GM23338 (cell line): ENCODE data around the gene ABCC12. TPM values are rescaled to one million over a fixed set of nuclear protein-coding genes. Genes with fewer than 3 reads are reported as not detected.

Source experiments
- ATAC-seq: fragments of 200-7000 bp; cut with Tn5 transposase; 3 replicates; pipeline ENCODE4 v1.9.1; 2020
- DNase-seq: peaks from one replicate; pipeline ENCODE4 v3.0.0-alpha.2; 2015; ENCODE audit warnings: low spot score
- H2AFZ ChIP-seq: fragments of 200-600 bp; sonication (generic); 2 replicates; pipeline ENCODE4 v1.8.0; 2016; ENCODE audit warnings: antibody characterized with exemption, mild to moderate bottlenecking, moderate library complexity
- H3F3A ChIP-seq: fragments of 200-600 bp; sonication (generic); replicated peaks from 2 replicates; pipeline ENCODE4 v1.8.0; 2017; ENCODE audit warnings: antibody characterized with exemption, mixed run types, low read depth
- H3K27ac ChIP-seq: fragments of 200-600 bp; sonication (generic); 2 replicates; pipeline ENCODE4 v1.6.1; 2016; ENCODE audit warnings: low read depth
- H3K27me3 ChIP-seq: fragments of 200-600 bp; sonication (generic); 2 replicates; pipeline ENCODE4 v1.8.0; 2016; ENCODE audit warnings: mild to moderate bottlenecking, mixed run types, moderate library complexity; ENCODE audit not compliant: insufficient read depth
- H3K36me3 ChIP-seq: fragments of 200-600 bp; sonication (generic); 2 replicates; pipeline ENCODE4 v1.8.0; 2016; ENCODE audit warnings: mild to moderate bottlenecking; ENCODE audit not compliant: insufficient read depth
- H3K4me1 ChIP-seq: fragments of 200-600 bp; sonication (generic); 2 replicates; pipeline ENCODE4 v1.8.0; 2016; ENCODE audit warnings: mild to moderate bottlenecking, moderate library complexity; ENCODE audit not compliant: insufficient read depth
- H3K4me2 ChIP-seq: fragments of 200-600 bp; sonication (generic); 2 replicates; pipeline ENCODE4 v1.7.1; 2017; ENCODE audit warnings: mixed run types
- H3K4me3 ChIP-seq: fragments of 200-600 bp; sonication (generic); 2 replicates; pipeline ENCODE4 v1.6.1; 2016; ENCODE audit warnings: mixed run types
- H3K79me2 ChIP-seq: fragments of 200-600 bp; sonication (generic); replicated peaks from 2 replicates; pipeline ENCODE4 v1.8.0; 2017; ENCODE audit warnings: mild to moderate bottlenecking; ENCODE audit not compliant: insufficient read depth
- H3K9me2 ChIP-seq: fragments of 200-600 bp; sonication (generic); 2 replicates; pipeline ENCODE4 v1.8.0; 2017; ENCODE audit not compliant: insufficient read depth
- H4K20me1 ChIP-seq: fragments of 200-600 bp; sonication (generic); replicated peaks from 2 replicates; pipeline ENCODE4 v1.8.0; 2017; ENCODE audit warnings: mild to moderate bottlenecking; ENCODE audit not compliant: insufficient read depth
- H3K27ac Mint-ChIP-seq: 2 replicates; pipeline ENCODE4 v1.8.0; 2020; ENCODE audit warnings: inconsistent platforms, mild to moderate bottlenecking, moderate library complexity, mixed read lengths
- H3K27me3 Mint-ChIP-seq: 3 replicates; pipeline ENCODE4 v1.8.0; 2022; ENCODE audit warnings: low read depth, mild to moderate bottlenecking, moderate library complexity, mixed read lengths, inconsistent platforms; ENCODE audit not compliant: insufficient read depth, poor library complexity
- H3K36me3 Mint-ChIP-seq: 3 replicates; pipeline ENCODE4 v1.8.0; 2021; ENCODE audit warnings: low read depth, mild to moderate bottlenecking, inconsistent platforms, moderate library complexity, mixed read lengths
- H3K4me1 Mint-ChIP-seq: 3 replicates; pipeline ENCODE4 v1.8.0; 2020; ENCODE audit warnings: mild to moderate bottlenecking, inconsistent platforms, mixed read lengths
- H3K4me3 Mint-ChIP-seq: 3 replicates; pipeline ENCODE4 v1.8.0; 2021; ENCODE audit warnings: moderate library complexity, mild to moderate bottlenecking, inconsistent platforms, mixed read lengths
- H3K9me3 Mint-ChIP-seq: 3 replicates; pipeline ENCODE4 v1.8.0; 2020; ENCODE audit warnings: moderate library complexity, mild to moderate bottlenecking, inconsistent platforms, mixed read lengths
- EZH2 ChIP-seq: fragments of 200-600 bp; sonication (generic); IDR thresholded peaks from one replicate; pipeline ENCODE4 v1.8.0; 2017; ENCODE audit warnings: antibody characterized with exemption, mild to moderate bottlenecking, low read depth; ENCODE audit not compliant: unreplicated experiment
- EZH2phosphoT487 ChIP-seq: fragments of 200-600 bp; sonication (generic); IDR thresholded peaks from one replicate; pipeline ENCODE4 v1.8.1; 2018; ENCODE audit warnings: antibody characterized with exemption; ENCODE audit not compliant: unreplicated experiment
- JUNB ChIP-seq: IDR thresholded peaks from one replicate; pipeline ENCODE4 v1.6.1; 2016; ENCODE audit warnings: antibody characterized with exemption; ENCODE audit not compliant: unreplicated experiment
- NANOG ChIP-seq: IDR thresholded peaks from 2 replicates; pipeline ENCODE4 v1.6.1; 2016; ENCODE audit warnings: antibody characterized with exemption, borderline replicate concordance
- ZNF114 ChIP-seq: fragments of 250-450 bp; sonication (Bioruptor Pico); IDR thresholded peaks from 2 replicates; pipeline ENCODE4 v1.5.0; 2020; ENCODE audit warnings: mild to moderate bottlenecking, moderate library complexity
- ZNF331 ChIP-seq: fragments of 250-450 bp; sonication (Bioruptor Pico); IDR thresholded peaks from 2 replicates; pipeline ENCODE4 v1.5.0; 2020; ENCODE audit warnings: low read depth, mild to moderate bottlenecking, moderate library complexity
- polyA plus RNA-seq: library from polyadenylated mRNA; unstranded; fragments of >200 nt; fragmentation: Nextera tagmentation; extraction: Ambion mirVana; gene quantifications from 2 replicates; pipeline ENCODE4 v1.2.1, GENCODE V29; 2016
- total RNA-seq: library from RNA; depleted of rRNA; stranded (reverse); fragments of >200 nt; shearing (Covaris generic); gene quantifications from 2 replicates; pipeline ENCODE4 v1.2.3, GENCODE V29; 2014
- TF ChIP-seq, protein P1 (sequence below): IDR thresholded peaks from one replicate; pipeline ENCODE4 v1.6.1; 2018; ENCODE audit warnings: antibody characterized with exemption; ENCODE audit not compliant: unreplicated experiment
- TF ChIP-seq, protein P2 (sequence below), 2 experiments: fragments of 200-600 bp in 1 of 2; sonication (generic) in 1 of 2; conservative IDR thresholded peaks; 2 replicates each; pipeline versions ENCODE4 v1.5.1 to v1.6.1; 2016 to 2017; ENCODE audit warnings: antibody characterized with exemption in 2 of 2, low read depth in 2 of 2, mild to moderate bottlenecking in 2 of 2, moderate library complexity in 1 of 2

Gene ABCC12
- total and polyA plus RNA-seq, 2 experiments from 2014 or later, result not detected

DNA sequence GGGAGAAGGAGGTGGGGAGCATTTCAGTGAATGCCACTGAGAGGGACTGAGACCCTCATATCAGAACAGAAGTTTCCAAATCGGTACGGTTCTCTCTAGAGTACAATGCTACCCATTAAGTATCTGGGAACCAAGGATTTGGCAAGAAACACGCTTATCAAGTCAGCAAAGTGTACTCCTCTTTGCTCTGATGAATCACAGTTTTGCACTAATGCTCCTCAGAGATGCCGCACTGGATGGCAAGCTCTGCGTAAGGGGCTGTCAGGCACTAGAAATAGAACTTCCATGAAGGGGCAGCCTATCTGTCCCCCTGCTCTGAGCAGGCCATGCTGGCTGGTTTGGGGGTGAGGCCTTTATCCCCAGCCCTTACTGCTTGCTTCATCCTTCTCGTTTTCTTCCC is 4.8 kb upstream of the ABCC12 start (continued):
- TF ChIP-seq, protein P1, sequence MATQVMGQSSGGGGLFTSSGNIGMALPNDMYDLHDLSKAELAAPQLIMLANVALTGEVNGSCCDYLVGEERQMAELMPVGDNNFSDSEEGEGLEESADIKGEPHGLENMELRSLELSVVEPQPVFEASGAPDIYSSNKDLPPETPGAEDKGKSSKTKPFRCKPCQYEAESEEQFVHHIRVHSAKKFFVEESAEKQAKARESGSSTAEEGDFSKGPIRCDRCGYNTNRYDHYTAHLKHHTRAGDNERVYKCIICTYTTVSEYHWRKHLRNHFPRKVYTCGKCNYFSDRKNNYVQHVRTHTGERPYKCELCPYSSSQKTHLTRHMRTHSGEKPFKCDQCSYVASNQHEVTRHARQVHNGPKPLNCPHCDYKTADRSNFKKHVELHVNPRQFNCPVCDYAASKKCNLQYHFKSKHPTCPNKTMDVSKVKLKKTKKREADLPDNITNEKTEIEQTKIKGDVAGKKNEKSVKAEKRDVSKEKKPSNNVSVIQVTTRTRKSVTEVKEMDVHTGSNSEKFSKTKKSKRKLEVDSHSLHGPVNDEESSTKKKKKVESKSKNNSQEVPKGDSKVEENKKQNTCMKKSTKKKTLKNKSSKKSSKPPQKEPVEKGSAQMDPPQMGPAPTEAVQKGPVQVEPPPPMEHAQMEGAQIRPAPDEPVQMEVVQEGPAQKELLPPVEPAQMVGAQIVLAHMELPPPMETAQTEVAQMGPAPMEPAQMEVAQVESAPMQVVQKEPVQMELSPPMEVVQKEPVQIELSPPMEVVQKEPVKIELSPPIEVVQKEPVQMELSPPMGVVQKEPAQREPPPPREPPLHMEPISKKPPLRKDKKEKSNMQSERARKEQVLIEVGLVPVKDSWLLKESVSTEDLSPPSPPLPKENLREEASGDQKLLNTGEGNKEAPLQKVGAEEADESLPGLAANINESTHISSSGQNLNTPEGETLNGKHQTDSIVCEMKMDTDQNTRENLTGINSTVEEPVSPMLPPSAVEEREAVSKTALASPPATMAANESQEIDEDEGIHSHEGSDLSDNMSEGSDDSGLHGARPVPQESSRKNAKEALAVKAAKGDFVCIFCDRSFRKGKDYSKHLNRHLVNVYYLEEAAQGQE, result no peak
- TF ChIP-seq ZNF114 (CRISPR knock-in tag) (no peak), EZH2phosphoT487 (no peak), JUNB (no peak), NANOG (no peak), ZNF331 (no peak)

DNA sequence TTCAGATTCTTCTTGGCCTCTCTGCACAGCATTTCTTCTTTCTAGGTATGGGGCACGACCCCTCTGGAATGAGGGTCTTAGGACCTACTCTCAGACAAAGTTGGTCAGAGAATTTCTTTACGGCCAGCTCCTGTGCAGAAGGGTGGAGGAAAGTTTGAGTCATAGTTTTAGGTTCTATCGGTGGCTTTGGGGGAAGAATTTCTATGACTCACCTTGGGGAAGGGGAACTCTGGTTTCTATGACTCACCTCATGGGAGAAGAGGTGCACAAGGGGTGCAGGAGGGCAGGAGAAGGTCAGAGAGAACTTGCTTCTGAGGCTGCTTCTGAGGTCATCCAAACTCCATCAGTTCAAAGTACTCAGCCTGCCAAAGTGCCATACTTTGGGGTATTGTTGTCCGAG is 2.5 kb upstream of the ABCC12 start:
- H3K4me2 ChIP-seq, result no peak overlapping the region

More for the DNA sequence above, 2.5 kb upstream of the ABCC12 start:
- no peak overlapping the region for H3K4me3 Mint-ChIP-seq
- H3K27me3 Mint-ChIP-seq, result peaks cover 3% of the 10 kb centered on the region
- DNase-seq (no peak), ATAC-seq (no peak)
- no peaks in the 10 kb centered on the region for H3K9me3 Mint-ChIP-seq
- Histone ChIP-seq H3K27me3 (no peaks in the 10 kb centered on the region), H3F3A (no peaks in the 10 kb centered on the region), H2AFZ (no peak overlapping the region), H3K79me2 (no peaks in the 10 kb centered on the region), H3K27ac (no peak overlapping the region), H3K36me3 (no peaks in the 10 kb centered on the region), H3K9me2 (no peaks in the 10 kb centered on the region), H4K20me1 (no peaks in the 10 kb centered on the region), H3K4me3 (no peak overlapping the region), H3K4me1 (no peaks in the 10 kb centered on the region)
- peaks cover 4% of the 10 kb centered on the region for H3K4me1 Mint-ChIP-seq
- no peak overlapping the region for H3K27ac Mint-ChIP-seq
- no peaks in the 10 kb centered on the region for H3K36me3 Mint-ChIP-seq
- TF ChIP-seq, protein P2, sequence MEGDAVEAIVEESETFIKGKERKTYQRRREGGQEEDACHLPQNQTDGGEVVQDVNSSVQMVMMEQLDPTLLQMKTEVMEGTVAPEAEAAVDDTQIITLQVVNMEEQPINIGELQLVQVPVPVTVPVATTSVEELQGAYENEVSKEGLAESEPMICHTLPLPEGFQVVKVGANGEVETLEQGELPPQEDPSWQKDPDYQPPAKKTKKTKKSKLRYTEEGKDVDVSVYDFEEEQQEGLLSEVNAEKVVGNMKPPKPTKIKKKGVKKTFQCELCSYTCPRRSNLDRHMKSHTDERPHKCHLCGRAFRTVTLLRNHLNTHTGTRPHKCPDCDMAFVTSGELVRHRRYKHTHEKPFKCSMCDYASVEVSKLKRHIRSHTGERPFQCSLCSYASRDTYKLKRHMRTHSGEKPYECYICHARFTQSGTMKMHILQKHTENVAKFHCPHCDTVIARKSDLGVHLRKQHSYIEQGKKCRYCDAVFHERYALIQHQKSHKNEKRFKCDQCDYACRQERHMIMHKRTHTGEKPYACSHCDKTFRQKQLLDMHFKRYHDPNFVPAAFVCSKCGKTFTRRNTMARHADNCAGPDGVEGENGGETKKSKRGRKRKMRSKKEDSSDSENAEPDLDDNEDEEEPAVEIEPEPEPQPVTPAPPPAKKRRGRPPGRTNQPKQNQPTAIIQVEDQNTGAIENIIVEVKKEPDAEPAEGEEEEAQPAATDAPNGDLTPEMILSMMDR (conservative IDR thresholded peaks at IDR 0.05; ENCODE audit: low read depth in 2 of 2), result no peak
- TF ChIP-seq, protein P1, result no peak
- no peak for TF ChIP-seq EZH2
